IMR-90 (cell line): ENCODE results near the gene PPP1R14B. TPM values are rescaled to one million over a fixed set of nuclear protein-coding genes. Genes with fewer than 3 reads are reported as not detected.

ENCODE experiments used
- ATAC-seq: fragments of 200-7000 bp; cut with Tn5 transposase; 2 replicates; pipeline ENCODE4 v1.9.1; 2020; ENCODE audit warnings: low read depth, mild to moderate bottlenecking, moderate library complexity
- BruUV-seq: library from RNA; stranded (reverse); fragments of 400-500 nt; replicated peaks from 2 replicates; lab custom pipeline; 2021; lab: Mats Ljungman, UMichigan
- CTCF ChIA-PET: fragments of 300-600 bp; formaldehyde crosslinking; extraction: SDS; loops from one replicate; lab custom pipeline; 2021; ENCODE audit warnings: antibody characterized with exemption; lab: Yijun Ruan, JAX
- POLR2A ChIA-PET: fragments of 300-600 bp; sonication (Branson Sonifier 250); formaldehyde crosslinking; loops from one replicate; lab custom pipeline; 2022; ENCODE audit warnings: antibody characterized with exemption; ENCODE audit not compliant: unreplicated experiment; lab: Charles Lee
- DNase-seq: peaks from one replicate; pipeline ENCODE4 v3.0.0; 2013
- H2AFZ ChIP-seq: replicated peaks from 2 replicates; pipeline ENCODE3; 2013; ENCODE audit warnings: low read length, mild to moderate bottlenecking; ENCODE audit not compliant: poor library complexity
- H2AK5ac ChIP-seq: 2 replicates; pipeline ENCODE4 v1.6.1; 2013; ENCODE audit warnings: low read depth, low read length, inconsistent platforms
- H2AK9ac ChIP-seq: replicated peaks from 2 replicates; pipeline ENCODE3; 2013; ENCODE audit warnings: mild to moderate bottlenecking, low read depth, low read length, moderate library complexity; ENCODE audit not compliant: poor library complexity
- H2BK120ac ChIP-seq: 2 replicates; pipeline ENCODE4 v1.6.1; 2013; ENCODE audit warnings: low read depth, low read length, inconsistent platforms
- H2BK15ac ChIP-seq: 3 replicates; pipeline ENCODE4 v1.6.1; 2013; ENCODE audit warnings: low read depth, low read length, inconsistent platforms
- H2BK20ac ChIP-seq: 2 replicates; pipeline ENCODE4 v1.6.1; 2013; ENCODE audit warnings: low read depth, mild to moderate bottlenecking, inconsistent platforms, low read length, moderate library complexity
- H2BK5ac ChIP-seq: 2 replicates; pipeline ENCODE4 v1.6.1; 2013; ENCODE audit warnings: mild to moderate bottlenecking, low read depth, low read length, inconsistent platforms; ENCODE audit not compliant: poor library complexity, severe bottlenecking
- H3K14ac ChIP-seq: replicated peaks from 2 replicates; pipeline ENCODE4 v1.6.1; 2013; ENCODE audit warnings: low read depth, low read length, inconsistent platforms
- H3K18ac ChIP-seq: 2 replicates; pipeline ENCODE4 v1.6.1; 2013; ENCODE audit warnings: low read depth, low read length, control low read depth
- H3K23ac ChIP-seq: 2 replicates; pipeline ENCODE4 v1.6.1; 2013; ENCODE audit warnings: low read depth, low read length, inconsistent platforms
- H3K27ac ChIP-seq: 2 replicates; pipeline ENCODE4 v1.5.1; 2013; ENCODE audit warnings: mild to moderate bottlenecking, control low read depth, low read length; ENCODE audit not compliant: insufficient read depth
- H3K27me3 ChIP-seq: 2 replicates; pipeline ENCODE4 v1.6.1; 2013; ENCODE audit warnings: low read length; ENCODE audit not compliant: control insufficient read depth, insufficient read depth
- H3K36me3 ChIP-seq: 2 replicates; pipeline ENCODE4 v1.6.1; 2013; ENCODE audit warnings: low read length, mixed read lengths; ENCODE audit not compliant: control insufficient read depth, insufficient read depth
- H3K4ac ChIP-seq: 2 replicates; pipeline ENCODE4 v1.6.1; 2013; ENCODE audit warnings: low read depth, low read length, inconsistent platforms
- H3K4me1 ChIP-seq: 2 replicates; pipeline ENCODE4 v1.6.1; 2013; ENCODE audit warnings: low read length, mixed read lengths; ENCODE audit not compliant: control insufficient read depth, insufficient read depth
- H3K4me2 ChIP-seq: 2 replicates; pipeline ENCODE4 v1.6.1; 2013; ENCODE audit warnings: low read depth, mild to moderate bottlenecking, control low read depth, low read length, moderate library complexity
- H3K4me3 ChIP-seq: 2 replicates; pipeline ENCODE4 v1.5.1; 2013; ENCODE audit warnings: low read depth, mild to moderate bottlenecking, control low read depth, low read length, moderate library complexity; ENCODE audit not compliant: insufficient read depth
- H3K56ac ChIP-seq: 2 replicates; pipeline ENCODE4 v1.6.1; 2013; ENCODE audit warnings: low read length, inconsistent platforms; ENCODE audit not compliant: insufficient read depth; ENCODE audit errors: extremely low read depth
- H3K79me1 ChIP-seq, 2 experiments: 2 replicates each; pipeline ENCODE4 v1.6.1; 2013; ENCODE audit warnings: low read length in 2 of 2, inconsistent platforms in 1 of 2, low read depth in 1 of 2
- H3K9ac ChIP-seq: 2 replicates; pipeline ENCODE4 v1.6.1; 2013; ENCODE audit warnings: low read depth, low read length, control low read depth
- H3K9me1 ChIP-seq: 2 replicates; pipeline ENCODE4 v1.6.1; 2013; ENCODE audit warnings: low read length, inconsistent platforms; ENCODE audit not compliant: insufficient read depth
- H3K9me3 ChIP-seq: 2 replicates; pipeline ENCODE4 v1.6.1; 2013; ENCODE audit warnings: low read length; ENCODE audit not compliant: control insufficient read depth, insufficient read depth
- H4K20me1 ChIP-seq: 2 replicates; pipeline ENCODE4 v1.6.1; 2013; ENCODE audit warnings: low read length, inconsistent platforms; ENCODE audit not compliant: insufficient read depth
- H4K5ac ChIP-seq: 2 replicates; pipeline ENCODE4 v1.6.1; 2013; ENCODE audit warnings: mild to moderate bottlenecking, low read depth, low read length, control low read depth
- H4K8ac ChIP-seq, 2 experiments: 2 replicates each; pipeline ENCODE4 v1.6.1; 2013; ENCODE audit warnings: low read depth in 2 of 2, low read length in 2 of 2, control low read depth in 1 of 2, inconsistent platforms in 1 of 2
- H4K91ac ChIP-seq: 2 replicates; pipeline ENCODE4 v1.6.1; 2013; ENCODE audit warnings: low read depth, low read length, inconsistent platforms; ENCODE audit not compliant: insufficient read depth
- BHLHE40 ChIP-seq: fragments of 150-350 bp; IDR thresholded peaks from 2 replicates; pipeline ENCODE4 v1.6.1; 2016; ENCODE audit warnings: mild to moderate bottlenecking, low read depth, low read length
- CHD1 ChIP-seq: IDR thresholded peaks from 2 replicates; pipeline ENCODE4 v1.6.1; 2012; ENCODE audit warnings: low read depth, low read length, improper control_type of control experiment
- CTCF ChIP-seq: conservative IDR thresholded peaks from 2 replicates; pipeline ENCODE4 v1.5.1; 2012; ENCODE audit warnings: mild to moderate bottlenecking, low read depth, low read length, improper control_type of control experiment
- ELK1 ChIP-seq: fragments of 150-350 bp; IDR thresholded peaks from 2 replicates; pipeline ENCODE4 v1.6.1; 2016; ENCODE audit warnings: low read depth, mild to moderate bottlenecking, low read length, moderate library complexity, borderline replicate concordance
- MAZ ChIP-seq: IDR thresholded peaks from 2 replicates; pipeline ENCODE4 v1.6.1; 2012; ENCODE audit warnings: low read depth, mild to moderate bottlenecking, low read length, improper control_type of control experiment, moderate library complexity, borderline replicate concordance
- NFE2L2 ChIP-seq: fragments of 150-350 bp; IDR thresholded peaks from 2 replicates; pipeline ENCODE4 v1.6.1; 2016; ENCODE audit warnings: low read depth, mild to moderate bottlenecking, low read length
- RCOR1 ChIP-seq: IDR thresholded peaks from 2 replicates; pipeline ENCODE4 v1.6.1; 2012; ENCODE audit warnings: mild to moderate bottlenecking, low read length, improper control_type of control experiment; ENCODE audit not compliant: insufficient replicate concordance
- RFX5 ChIP-seq: IDR thresholded peaks from 2 replicates; pipeline ENCODE4 v1.8.0; 2012; ENCODE audit warnings: low read depth, mild to moderate bottlenecking, low read length, moderate library complexity
- WGBS, 2 experiments: methylation state at CpG; one replicate each; pipeline versions ENCODE4 v1.1.5 to v1.1.7; 2013; ENCODE audit warnings: missing lambda C conversion rate in 2 of 2; ENCODE audit not compliant: insufficient read length in 1 of 2; ENCODE audit errors: extremely low coverage in 2 of 2; 5-methylcytosine and 5-hydroxymethylcytosine counted together
- dilution Hi-C: fragments of 300-500 bp; cut with HindIII; formaldehyde crosslinking; loops from one replicate; pipeline ENCODE4 v1.14.3; 2018; ENCODE audit warnings: low sequenced_read_pairs; ENCODE audit not compliant: unreplicated experiment
- in situ Hi-C: fragments of 300-500 bp; cut with MboI; formaldehyde crosslinking; loops from 3 replicates; pipeline ENCODE4 v1.14.3; 2019; ENCODE audit warnings: low sequenced_read_pairs, inconsistent platforms, mixed read lengths
- intact Hi-C: fragments of 100-400 bp; cut with micrococcal nuclease; formaldehyde crosslinking; loops from 2 replicates; pipeline ENCODE4 v1.10.0; 2022
- polyA plus RNA-seq, 3 experiments: library from polyadenylated mRNA; depleted of rRNA; stranded (reverse); fragments of >200 nt; gene quantifications; 2 replicates each; pipeline ENCODE4 v1.2.3, GENCODE V29; 2012; ENCODE audit warnings: low replicate concordance in 1 of 3
- total RNA-seq: library from RNA; depleted of rRNA; stranded (reverse); fragments of >200 nt; gene quantifications from 2 replicates; pipeline ENCODE4 v1.2.3, GENCODE V29; 2012

PPP1R14B gene
- total and polyA plus RNA-seq, 2 of the 4 experiments (the other 2 are of a cell fraction): 176 to 257 TPM

GRCh38 chr11:64255135-64256128 is 8.7 kb upstream of the PPP1R14B start (continued):
- no peak for TF ChIP-seq RFX5

GRCh38 chr11:64254326-64254725 is 7.6 kb upstream of the PPP1R14B start:
- intact Hi-C loops: no loop called here
- ATAC-seq (no peak), DNase-seq (no peak)
- Histone ChIP-seq H2BK5ac (no peak overlapping the region), H2BK20ac (no peak overlapping the region), H3K56ac (no peak overlapping the region), H3K9me3 (no peaks in the 10 kb centered on the region), H3K36me3 (peaks cover 33% of the 10 kb centered on the region), H2AK9ac (no peak overlapping the region), H4K20me1 (peaks cover 5% of the 10 kb centered on the region; the same call in 1 of the 2 replicates), H4K8ac (no peak overlapping the region), H4K5ac (no peak overlapping the region), H3K27me3 (no peaks in the 10 kb centered on the region), H3K4me1 (peaks cover 10% of the 10 kb centered on the region), H3K4me2 (no peak overlapping the region), H2BK120ac (no peak overlapping the region), H2AK5ac (no peak overlapping the region), H3K14ac (no peak overlapping the region), H3K79me1 (peaks cover 10 to 65% of the 10 kb centered on the region in 2 experiments), H3K23ac (no peak overlapping the region), H3K4ac (no peak overlapping the region), H3K18ac (no peak overlapping the region), H2AFZ (no peak overlapping the region), H4K91ac (no peak overlapping the region), H3K4me3 (no peak overlapping the region), H2BK15ac (no peak overlapping the region), H3K9me1 (no peaks in the 10 kb centered on the region), H3K9ac (no peak overlapping the region), H3K27ac (no peak overlapping the region)
- TF ChIP-seq NFE2L2 (no peak), CTCF (no peak), CHD1 (no peak), MAZ (no peak), ELK1 (no peak), RCOR1 (no peak), BHLHE40 (no peak)
- dilution Hi-C loops: no loop called here
- BruUV-seq: no TSS peak
- in situ Hi-C loops: no loop called here
- ChIA-PET CTCF (interaction anchor here (0.6 kb wide), 1 partner anchor 555 kb away, joined by 3 read pairs; no protein-coding TSS in a partner anchor), POLR2A (no interaction called here)
- no CpG with 5 or more reads among the region's 7 CpGs for WGBS, 2 experiments
